ENCODE data around the gene TTC28.

TTC28 gene

GRCh38 chr22:28148816-28149465, 530.7 kb downstream of the TTC28 start:
- no peak overlapping the region for H3K4me3 ChIP-seq (ENCODE audit: low read depth, low read length)

GRCh38 chr22:28147401-28147800, 532.2 kb downstream of the TTC28 start:
- no peak for DNase-seq (ENCODE audit: low read depth)
- H3K4me3 ChIP-seq (ENCODE audit: low read depth, low read length): no peak overlapping the region
- TF ChIP-seq MAX (IDR thresholded peaks at IDR 0.05; ENCODE audit: low read depth, low read length): no peak

More at GRCh38 chr22:28148816-28149465, 530.7 kb downstream of the TTC28 start:
- DNase-seq (ENCODE audit: low read depth): no peak
- TF ChIP-seq MAX (IDR thresholded peaks at IDR 0.05; ENCODE audit: low read depth, low read length): no peak
- TF ChIP-seq CTCF (IDR thresholded peaks at IDR 0.05; ENCODE audit: low read depth, low read length): no peak
- no peak for TF ChIP-seq POLR2A (IDR thresholded peaks at IDR 0.05; ENCODE audit: extremely low read depth, insufficient read length)
- TF ChIP-seq MYC (IDR thresholded peaks at IDR 0.05; ENCODE audit: low read depth, low read length): no peak

GRCh38 chr22:28146401-28147314, 533.0 kb downstream of the TTC28 start:
- TF ChIP-seq CTCF (IDR thresholded peaks at IDR 0.05; ENCODE audit: low read depth, low read length) (no peak), POLR2A (IDR thresholded peaks at IDR 0.05; ENCODE audit: extremely low read depth, insufficient read length) (no peak), MAX (IDR thresholded peaks at IDR 0.05; ENCODE audit: low read depth, low read length) (no peak), MYC (IDR thresholded peaks at IDR 0.05; ENCODE audit: low read depth, low read length) (no peak)
- no peak overlapping the region for H3K4me3 ChIP-seq (ENCODE audit: low read depth, low read length)
- DNase-seq (ENCODE audit: low read depth): no peak

GRCh38 chr22:28143961-28144745, 535.5 kb downstream of the TTC28 start:
- TF ChIP-seq MAX (IDR thresholded peaks at IDR 0.05; ENCODE audit: low read depth, low read length): no peak
- no peak for TF ChIP-seq POLR2A (IDR thresholded peaks at IDR 0.05; ENCODE audit: extremely low read depth, insufficient read length)
- no peak for TF ChIP-seq CTCF (IDR thresholded peaks at IDR 0.05; ENCODE audit: low read depth, low read length)
- TF ChIP-seq MYC (IDR thresholded peaks at IDR 0.05; ENCODE audit: low read depth, low read length): no peak
- H3K4me3 ChIP-seq (ENCODE audit: low read depth, low read length): no peak overlapping the region
- no peak for DNase-seq (ENCODE audit: low read depth)

GRCh38 chr22:28143241-28143865, 536.3 kb downstream of the TTC28 start:
- H3K4me3 ChIP-seq (ENCODE audit: low read depth, low read length): no peak overlapping the region
- DNase-seq (ENCODE audit: low read depth): no peak
- TF ChIP-seq CTCF (IDR thresholded peaks at IDR 0.05; ENCODE audit: low read depth, low read length): no peak
- no peak for TF ChIP-seq POLR2A (IDR thresholded peaks at IDR 0.05; ENCODE audit: extremely low read depth, insufficient read length)
- TF ChIP-seq MYC (IDR thresholded peaks at IDR 0.05; ENCODE audit: low read depth, low read length): no peak
- TF ChIP-seq MAX (IDR thresholded peaks at IDR 0.05; ENCODE audit: low read depth, low read length): no peak

Data from NB4 (cell line).